OCI-LY3 (cell line): ENCODE results near the gene HSD11B2.

ENCODE experiments used
- CTCF ChIP-seq: fragments of 200-600, 300-600 bp; sonication (generic); IDR thresholded peaks from 2 replicates; pipeline ENCODE4 v1.5.1; 2014; ENCODE audit warnings: antibody characterized with exemption, low read length, low read depth
- EZH2phosphoT487 ChIP-seq: fragments of 200-600 bp; shearing (Covaris generic); IDR thresholded peaks from 2 replicates; pipeline ENCODE4 v1.6.1; 2018; ENCODE audit warnings: antibody characterized with exemption, mixed run types, low read depth

GRCh38 chr16:67393788-67394154 lies 37.1 kb upstream of the HSD11B2 start:
- TF ChIP-seq CTCF (no peak), EZH2phosphoT487 (no peak)
